ENCODE data around the gene TSPAN9.

TSPAN9 gene

DNA sequence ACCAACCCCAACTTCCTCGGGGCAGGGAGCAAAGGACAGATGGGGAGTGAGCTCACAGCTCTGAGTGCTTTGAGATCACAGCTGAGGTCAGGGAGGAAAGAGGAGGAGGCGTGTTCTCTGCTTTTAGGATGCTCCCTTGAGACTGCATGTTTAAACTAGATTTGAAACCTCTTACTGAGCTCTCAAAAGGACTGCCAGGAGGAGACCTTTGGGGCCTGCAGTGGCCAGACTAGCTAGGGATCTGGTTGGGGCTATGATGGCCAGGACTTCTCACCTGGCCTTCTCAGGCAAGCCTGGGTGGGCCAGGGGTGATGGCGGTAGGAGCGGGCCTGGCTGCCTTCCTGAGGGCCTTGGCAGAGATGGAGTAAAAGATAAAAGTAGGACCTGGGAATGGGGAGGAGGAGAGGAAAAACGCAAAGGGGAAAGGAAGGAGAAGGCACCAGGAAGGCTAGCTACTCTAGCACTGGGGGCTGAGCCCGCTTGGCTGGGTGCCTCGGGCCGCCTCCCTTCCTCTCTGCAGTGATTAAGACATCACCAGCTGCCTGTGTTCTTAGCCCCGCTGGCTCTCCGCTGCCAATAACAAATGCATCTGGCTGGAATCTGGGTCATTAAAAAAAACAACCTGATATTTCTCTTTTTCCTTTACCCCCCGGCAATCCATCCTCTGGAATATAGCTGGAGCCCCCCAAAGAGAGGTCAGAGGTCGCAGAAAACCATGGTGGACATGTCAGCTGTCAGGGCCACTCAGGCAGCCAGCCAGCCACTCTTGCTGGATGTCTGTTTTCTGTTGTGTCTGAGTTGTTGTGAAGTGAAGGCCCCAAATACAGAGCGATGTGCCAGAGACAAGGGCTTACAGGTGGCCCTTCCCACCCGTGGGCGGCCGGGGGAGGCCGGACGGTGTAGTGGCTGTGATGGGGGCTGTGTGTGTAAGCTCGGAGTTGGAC lies 141.3 kb downstream of the TSPAN9 start:
- Histone ChIP-seq H3K27me3 (replicated peaks; ENCODE audit: control insufficient read depth, insufficient read depth, low read length) (peaks cover under 1% of the 10 kb centered on the region), H3K9me3 (ENCODE audit: control insufficient read depth, low read length) (no peaks in the 10 kb centered on the region), H3K4me1 (ENCODE audit: control insufficient read depth, insufficient read depth, low read length) (peaks cover 15% of the 10 kb centered on the region), H3K4me3 (ENCODE audit: low read length) (no peak overlapping the region), H3K9ac (ENCODE audit: low read length) (no peak overlapping the region), H3K36me3 (ENCODE audit: control insufficient read depth, insufficient read depth, low read length, severe bottlenecking) (no peaks in the 10 kb centered on the region)
- peak; percentile 86 for DNase-seq (ENCODE audit: low read depth)

DNA sequence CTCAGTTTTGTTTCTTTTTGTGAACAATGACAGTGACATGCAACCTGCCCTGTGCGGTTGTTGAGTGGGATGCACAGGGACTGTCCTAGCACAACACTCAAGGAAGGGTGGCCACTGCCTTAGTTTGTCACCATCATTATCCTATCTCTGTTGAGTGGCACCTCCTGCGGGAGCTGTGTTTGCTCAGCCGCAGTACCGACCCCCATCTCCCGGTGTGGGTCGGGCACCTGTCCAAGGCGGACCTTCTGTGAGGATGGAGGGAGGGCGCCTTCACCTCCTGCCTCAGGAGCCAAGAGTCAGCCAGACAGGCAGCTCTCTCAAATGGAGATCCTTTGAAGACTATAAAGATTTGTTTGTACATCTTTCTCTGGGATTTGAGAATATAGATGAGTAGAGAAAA lies 142.1 kb downstream of the TSPAN9 start:
- H3K4me1 ChIP-seq (ENCODE audit: control insufficient read depth, insufficient read depth, low read length): peaks cover 15% of the 10 kb centered on the region

GRCh38 chr12:3220382-3221321 lies 143.5 kb downstream of the TSPAN9 start:
- H3K4me3 ChIP-seq (ENCODE audit: low read length): no peak overlapping the region
- H3K36me3 ChIP-seq (ENCODE audit: control insufficient read depth, insufficient read depth, low read length, severe bottlenecking): no peaks in the 10 kb centered on the region
- H3K9ac ChIP-seq (ENCODE audit: low read length): no peak overlapping the region
- H3K9me3 ChIP-seq (ENCODE audit: control insufficient read depth, low read length): no peaks in the 10 kb centered on the region
- no peak for DNase-seq (ENCODE audit: low read depth)
- peaks cover 15% of the 10 kb centered on the region for H3K4me1 ChIP-seq (ENCODE audit: control insufficient read depth, insufficient read depth, low read length)
- H3K27me3 ChIP-seq (replicated peaks; ENCODE audit: control insufficient read depth, insufficient read depth, low read length): peaks cover 10% of the 10 kb centered on the region

More for the DNA sequence above, 142.1 kb downstream of the TSPAN9 start:
- Histone ChIP-seq H3K27me3 (replicated peaks; ENCODE audit: control insufficient read depth, insufficient read depth, low read length) (peaks cover 7% of the 10 kb centered on the region), H3K36me3 (ENCODE audit: control insufficient read depth, insufficient read depth, low read length, severe bottlenecking) (no peaks in the 10 kb centered on the region), H3K9me3 (ENCODE audit: control insufficient read depth, low read length) (no peaks in the 10 kb centered on the region), H3K4me3 (ENCODE audit: low read length) (no peak overlapping the region), H3K9ac (ENCODE audit: low read length) (no peak overlapping the region)
- DNase-seq (ENCODE audit: low read depth): no peak

GRCh38 chr12:3222306-3222705 lies 145.1 kb downstream of the TSPAN9 start:
- Histone ChIP-seq H3K4me3 (ENCODE audit: low read length) (no peak overlapping the region), H3K36me3 (ENCODE audit: control insufficient read depth, insufficient read depth, low read length, severe bottlenecking) (no peaks in the 10 kb centered on the region), H3K27me3 (replicated peaks; ENCODE audit: control insufficient read depth, insufficient read depth, low read length) (peaks cover 12% of the 10 kb centered on the region), H3K4me1 (ENCODE audit: control insufficient read depth, insufficient read depth, low read length) (peaks cover 15% of the 10 kb centered on the region), H3K9me3 (ENCODE audit: control insufficient read depth, low read length) (no peaks in the 10 kb centered on the region), H3K9ac (ENCODE audit: low read length) (no peak overlapping the region)
- no peak for DNase-seq (ENCODE audit: low read depth)

DNA sequence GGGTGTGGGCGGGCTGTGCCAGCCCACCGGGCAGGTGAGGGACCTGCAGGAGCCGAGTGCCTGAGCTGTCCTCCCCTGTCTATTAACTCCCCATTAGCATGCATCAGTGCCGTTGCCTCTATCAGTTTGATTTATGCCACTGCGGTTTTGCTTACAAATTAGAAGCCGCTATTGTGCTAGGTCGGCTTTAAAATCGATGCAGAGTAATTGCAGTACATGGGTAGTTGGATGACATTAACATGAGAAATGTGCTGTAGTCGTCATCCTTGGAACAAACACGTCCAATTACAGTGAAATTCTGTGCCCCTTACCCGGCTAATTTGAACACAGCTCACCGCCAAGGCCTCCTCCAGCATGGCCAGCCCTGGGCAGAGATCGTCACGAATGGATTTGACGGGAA lies 145.8 kb downstream of the TSPAN9 start:
- Histone ChIP-seq H3K4me3 (ENCODE audit: low read length) (no peak overlapping the region), H3K9ac (ENCODE audit: low read length) (no peak overlapping the region), H3K9me3 (ENCODE audit: control insufficient read depth, low read length) (no peaks in the 10 kb centered on the region), H3K27me3 (replicated peaks; ENCODE audit: control insufficient read depth, insufficient read depth, low read length) (peaks cover 14% of the 10 kb centered on the region), H3K36me3 (ENCODE audit: control insufficient read depth, insufficient read depth, low read length, severe bottlenecking) (no peaks in the 10 kb centered on the region), H3K4me1 (ENCODE audit: control insufficient read depth, insufficient read depth, low read length) (peaks cover 13% of the 10 kb centered on the region)
- DNase-seq (ENCODE audit: low read depth): no peak

DNA sequence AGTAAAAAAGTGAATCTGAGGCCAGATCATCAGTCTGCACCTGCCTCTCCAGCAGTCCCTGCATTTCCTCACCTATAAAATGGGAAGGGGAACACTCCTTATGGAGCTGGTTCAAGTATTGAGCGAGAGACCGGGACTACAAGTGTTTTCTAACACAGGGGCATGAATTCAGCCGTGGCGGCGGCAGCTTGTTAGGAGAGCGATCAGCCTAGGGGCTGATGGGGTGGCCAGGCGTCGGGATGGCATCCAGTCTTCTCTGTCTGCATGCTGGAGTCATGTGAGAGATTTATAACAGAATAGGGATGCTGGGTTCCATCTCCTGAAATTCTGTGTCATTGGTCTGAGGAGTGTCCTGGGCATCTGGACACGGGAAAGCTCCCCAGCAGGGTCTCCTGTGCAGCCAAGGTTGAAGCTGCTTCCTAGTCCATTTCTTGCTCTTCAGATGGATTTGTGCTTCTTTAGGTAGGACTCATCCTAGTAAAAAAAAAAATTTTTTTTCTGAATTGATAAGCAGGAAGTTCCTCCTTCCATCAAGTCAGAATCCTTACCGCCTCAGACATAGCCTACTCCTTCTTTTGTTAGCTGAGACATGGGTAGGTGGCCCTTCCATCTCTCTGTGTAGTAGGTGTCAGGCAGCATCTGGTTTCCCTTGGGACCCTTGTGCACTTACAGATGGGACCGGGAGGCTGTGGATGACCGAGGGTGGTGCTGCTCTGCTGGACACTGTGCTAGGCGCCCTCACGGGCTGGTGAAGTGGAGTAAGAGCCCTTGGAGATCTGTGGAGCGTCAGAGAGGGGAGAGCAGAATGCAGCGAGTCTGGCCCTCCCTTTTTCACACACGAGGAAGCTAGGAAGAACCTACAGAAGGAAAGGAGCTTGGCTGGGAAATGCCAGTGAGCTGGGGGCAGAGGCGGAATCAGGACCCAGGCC lies 146.7 kb downstream of the TSPAN9 start:
- no peak overlapping the region for H3K4me3 ChIP-seq (ENCODE audit: low read length)
- peaks cover 5% of the 10 kb centered on the region for H3K9me3 ChIP-seq (ENCODE audit: control insufficient read depth, low read length)
- peaks cover 4% of the 10 kb centered on the region for H3K4me1 ChIP-seq (ENCODE audit: control insufficient read depth, insufficient read depth, low read length)
- H3K27me3 ChIP-seq (replicated peaks; ENCODE audit: control insufficient read depth, insufficient read depth, low read length): peaks cover 14% of the 10 kb centered on the region
- DNase-seq (ENCODE audit: low read depth): no peak
- H3K36me3 ChIP-seq (ENCODE audit: control insufficient read depth, insufficient read depth, low read length, severe bottlenecking): no peaks in the 10 kb centered on the region
- H3K9ac ChIP-seq (ENCODE audit: low read length): no peak overlapping the region

GRCh38 chr12:3224530-3224903 lies 147.3 kb downstream of the TSPAN9 start:
- no peak overlapping the region for H3K4me3 ChIP-seq (ENCODE audit: low read length)
- no peaks in the 10 kb centered on the region for H3K36me3 ChIP-seq (ENCODE audit: control insufficient read depth, insufficient read depth, low read length, severe bottlenecking)
- H3K9ac ChIP-seq (ENCODE audit: low read length): no peak overlapping the region
- H3K9me3 ChIP-seq (ENCODE audit: control insufficient read depth, low read length): peaks cover 7% of the 10 kb centered on the region
- no peak for DNase-seq (ENCODE audit: low read depth)
- H3K4me1 ChIP-seq (ENCODE audit: control insufficient read depth, insufficient read depth, low read length): no peaks in the 10 kb centered on the region
- H3K27me3 ChIP-seq (replicated peaks; ENCODE audit: control insufficient read depth, insufficient read depth, low read length): peaks cover 14% of the 10 kb centered on the region

GRCh38 chr12:3225154-3225795 lies 148.1 kb downstream of the TSPAN9 start:
- Histone ChIP-seq H3K4me1 (ENCODE audit: control insufficient read depth, insufficient read depth, low read length) (no peaks in the 10 kb centered on the region), H3K4me3 (ENCODE audit: low read length) (no peak overlapping the region)
- peak; percentile 37 for DNase-seq (ENCODE audit: low read depth)

GRCh38 chr12:3225796-3226180 lies 148.6 kb downstream of the TSPAN9 start:
- peak; percentile 12 for DNase-seq (ENCODE audit: low read depth)
- Histone ChIP-seq H3K9me3 (ENCODE audit: control insufficient read depth, low read length) (peaks cover 7% of the 10 kb centered on the region), H3K4me1 (ENCODE audit: control insufficient read depth, insufficient read depth, low read length) (no peaks in the 10 kb centered on the region), H3K36me3 (ENCODE audit: control insufficient read depth, insufficient read depth, low read length, severe bottlenecking) (no peaks in the 10 kb centered on the region), H3K27me3 (replicated peaks; ENCODE audit: control insufficient read depth, insufficient read depth, low read length) (peaks cover 14% of the 10 kb centered on the region), H3K4me3 (ENCODE audit: low read length) (no peak overlapping the region), H3K9ac (ENCODE audit: low read length) (no peak overlapping the region)

More at GRCh38 chr12:3225154-3225795, 148.1 kb downstream of the TSPAN9 start:
- no peaks in the 10 kb centered on the region for H3K36me3 ChIP-seq (ENCODE audit: control insufficient read depth, insufficient read depth, low read length, severe bottlenecking)
- H3K9ac ChIP-seq (ENCODE audit: low read length): no peak overlapping the region
- H3K27me3 ChIP-seq (replicated peaks; ENCODE audit: control insufficient read depth, insufficient read depth, low read length): peaks cover 14% of the 10 kb centered on the region
- peaks cover 7% of the 10 kb centered on the region for H3K9me3 ChIP-seq (ENCODE audit: control insufficient read depth, low read length)

- H3K27me3 ChIP-seq (replicated peaks; ENCODE audit: control insufficient read depth, insufficient read depth, low read length): peaks cover 16% of the 10 kb centered on the region
- H3K9ac ChIP-seq (ENCODE audit: low read length): no peak overlapping the region
- H3K4me3 ChIP-seq (ENCODE audit: low read length): no peak overlapping the region
- H3K36me3 ChIP-seq (ENCODE audit: control insufficient read depth, insufficient read depth, low read length, severe bottlenecking): no peaks in the 10 kb centered on the region
- no peak for DNase-seq (ENCODE audit: low read depth)
- H3K4me1 ChIP-seq (ENCODE audit: control insufficient read depth, insufficient read depth, low read length): no peaks in the 10 kb centered on the region
- H3K9me3 ChIP-seq (ENCODE audit: control insufficient read depth, low read length): peaks cover 7% of the 10 kb centered on the region
Observed at GRCh38 chr12:3226264-3226663, 149.1 kb downstream of the TSPAN9 start.
